ENCODE results near the gene FBXL13. TPM values are rescaled to one million over a fixed set of nuclear protein-coding genes. Genes with fewer than 3 reads are reported as not detected.
"Not testable (repeated sequence)": the region's sequence is repeated elsewhere in the genome, so short reads cannot be mapped to it uniquely, and the experiment has no call there.

The FBXL13 gene
- polyA plus RNA-seq, 1 of the 3 experiments (the other 2 are of a cell fraction), result 1.1 TPM

DNA sequence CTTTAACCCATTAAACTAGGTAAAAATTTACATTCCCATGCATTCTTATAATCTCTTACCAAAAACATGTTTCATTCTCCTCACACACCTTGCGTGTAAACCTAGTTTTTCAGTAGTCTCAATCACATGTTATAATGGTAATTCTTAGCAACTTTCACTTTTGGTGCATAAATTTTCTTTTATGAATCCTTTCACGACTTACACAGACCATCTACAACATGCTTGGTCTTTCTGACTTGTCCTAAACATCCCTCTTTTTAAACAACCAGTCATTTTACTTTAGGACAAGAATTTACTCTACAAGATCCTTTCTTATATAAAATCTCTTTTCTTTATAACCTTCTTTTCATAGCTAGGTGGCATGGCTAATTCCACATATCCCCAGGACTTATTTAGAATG, 25.8 kb downstream of the FBXL13 start:
- H3K4me1 ChIP-seq (ENCODE audit: control insufficient read depth in 1 of 2, insufficient read depth in 2 of 2, low read depth in 1 of 2, low read length in 1 of 2), result no peaks in the 10 kb centered on the region
- H3F3A ChIP-seq (replicated peaks; ENCODE audit: insufficient read depth), result peaks cover 18% of the 10 kb centered on the region
- no peak overlapping the region for H3K4me2 ChIP-seq
- peaks cover 12 to 70% of the 10 kb centered on the region in 2 experiments for H3K36me3 ChIP-seq (replicated peaks in 1 of 2; ENCODE audit: control insufficient read depth in 1 of 2, insufficient read depth in 2 of 2, low read length in 1 of 2)
- no peak overlapping the region for H3K27ac ChIP-seq (ENCODE audit: low read depth in 2 of 2, low read length in 1 of 2)
- TF ChIP-seq YY1 (IDR thresholded peaks at IDR 0.05; ENCODE audit: low read depth) (peak; percentile 20; the same call in 1 of the 2 replicates), GATA2 (CRISPR knock-in tag; IDR thresholded peaks at IDR 0.05) (no peak)
- no peaks in the 10 kb centered on the region for H4K20me1 ChIP-seq (ENCODE audit: insufficient read depth)
- DNase-seq, result no peak
- ChIA-PET CTCF (interaction anchor here (1.1 to 3.1 kb wide), 3 partner anchors 10 to 46 kb away, joined by 3 to 19 read pairs (median 4); no protein-coding TSS in a partner anchor), POLR2A (no interaction called here)
- H3K79me2 ChIP-seq (ENCODE audit: insufficient read depth), result no peaks in the 10 kb centered on the region
- peaks cover 28% of the 10 kb centered on the region for H3K9me3 ChIP-seq
- WGBS (ENCODE audit: low lambda C conversion rate), result 50% methylated on average over 2 of the region's 2 CpGs
- H2AFZ ChIP-seq (ENCODE audit: low read depth), result no peak overlapping the region
- no peak overlapping the region for H3K4me3 ChIP-seq (ENCODE audit: low read depth in 2 of 2, low read length in 1 of 2)
- no peaks in the 10 kb centered on the region for H3K9me2 ChIP-seq
- H3K27me3 ChIP-seq (ENCODE audit: insufficient read depth), result no peaks in the 10 kb centered on the region
- no peak overlapping the region for H3K9ac ChIP-seq

GRCh38 chr7:103041815-103042214, 32.8 kb downstream of the FBXL13 start:
- H3K27me3 ChIP-seq (ENCODE audit: insufficient read depth); H3K4me2 ChIP-seq; H3K79me2 ChIP-seq (ENCODE audit: insufficient read depth); H3K9me2 ChIP-seq; H3K27ac ChIP-seq (ENCODE audit: low read depth in 2 of 2, low read length in 1 of 2); H4K20me1 ChIP-seq (ENCODE audit: insufficient read depth); CTCF ChIA-PET; H3K9me3 ChIP-seq; H3K4me3 ChIP-seq (ENCODE audit: low read depth in 2 of 2, low read length in 1 of 2); H3K4me1 ChIP-seq (ENCODE audit: control insufficient read depth in 1 of 2, insufficient read depth in 2 of 2, low read depth in 1 of 2, low read length in 1 of 2); H2AFZ ChIP-seq (ENCODE audit: low read depth); POLR2A ChIA-PET; DNase-seq; H3K9ac ChIP-seq: not testable (repeated sequence)
- WGBS (ENCODE audit: low lambda C conversion rate), result 40% methylated on average over 1 of the region's 1 CpG
- peaks cover 12% of the 10 kb centered on the region for H3F3A ChIP-seq (replicated peaks; ENCODE audit: insufficient read depth)
- peaks cover 8 to 28% of the 10 kb centered on the region in 2 experiments for H3K36me3 ChIP-seq (replicated peaks in 1 of 2; ENCODE audit: control insufficient read depth in 1 of 2, insufficient read depth in 2 of 2, low read length in 1 of 2)

DNA sequence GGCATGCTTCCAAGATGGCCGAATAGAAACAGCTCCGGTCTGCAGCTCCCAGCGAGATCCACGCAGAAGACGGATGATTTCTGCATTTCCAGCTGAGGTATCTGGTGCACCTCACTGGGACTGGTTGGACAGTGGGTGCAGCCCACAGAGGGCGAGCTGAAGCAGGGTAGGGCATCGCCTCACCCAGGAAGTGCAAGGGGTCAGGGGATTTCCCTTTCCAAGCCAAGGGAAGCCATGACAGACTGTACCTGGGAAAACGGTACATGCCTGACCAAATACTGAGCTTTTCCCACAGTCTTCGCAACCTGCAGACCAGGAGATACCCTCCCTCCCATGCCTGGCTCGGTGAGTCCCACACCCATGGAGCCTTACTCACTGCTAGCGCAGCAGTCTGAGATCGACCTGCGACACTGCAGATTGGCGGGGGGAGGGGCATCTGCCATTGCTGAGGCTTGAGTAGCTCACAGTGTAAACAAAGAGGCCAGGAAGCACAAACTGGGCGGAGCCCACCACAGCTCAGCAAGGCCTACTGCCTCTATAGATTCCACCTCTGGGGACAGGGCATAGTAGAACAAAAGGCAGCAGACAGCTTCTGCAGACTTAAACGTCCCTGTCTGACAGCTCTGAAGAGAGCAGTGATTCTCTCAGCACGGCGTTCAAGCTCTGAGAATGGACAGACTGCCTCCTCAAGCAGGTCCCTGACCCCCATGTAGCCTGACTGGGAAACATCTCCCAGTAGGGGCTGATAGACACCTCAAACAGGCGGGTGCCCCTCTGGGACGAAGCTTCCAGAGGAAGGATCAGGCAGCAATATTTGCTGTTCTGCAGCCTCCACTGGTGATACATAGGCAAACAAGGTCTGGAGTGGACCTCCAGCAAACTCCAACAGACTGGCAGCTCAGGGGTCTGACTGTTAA, 36.5 kb downstream of the FBXL13 start:
- H3K9me3 ChIP-seq; DNase-seq; H3K4me3 ChIP-seq (ENCODE audit: low read depth in 2 of 2, low read length in 1 of 2); POLR2A ChIA-PET; H3K4me2 ChIP-seq; H3F3A ChIP-seq (replicated peaks; ENCODE audit: insufficient read depth); H3K27me3 ChIP-seq (ENCODE audit: insufficient read depth); H3K4me1 ChIP-seq (ENCODE audit: control insufficient read depth in 1 of 2, insufficient read depth in 2 of 2, low read depth in 1 of 2, low read length in 1 of 2); H3K9ac ChIP-seq; H3K9me2 ChIP-seq; H4K20me1 ChIP-seq (ENCODE audit: insufficient read depth); H2AFZ ChIP-seq (ENCODE audit: low read depth); H3K79me2 ChIP-seq (ENCODE audit: insufficient read depth); H3K27ac ChIP-seq (ENCODE audit: low read depth in 2 of 2, low read length in 1 of 2); H3K36me3 ChIP-seq (replicated peaks in 1 of 2; ENCODE audit: control insufficient read depth in 1 of 2, insufficient read depth in 2 of 2, low read length in 1 of 2): not testable (repeated sequence)
- CTCF ChIA-PET, result interaction anchor here (0.6 to 1.7 kb wide), 2 partner anchors 24 to 133 kb away, joined by 3 to 4 read pairs; no protein-coding TSS in a partner anchor
- 92% methylated on average over 16 of the region's 20 CpGs for WGBS (ENCODE audit: low lambda C conversion rate)

GRCh38 chr7:103037476-103037822, 37.1 kb downstream of the FBXL13 start:
- Histone ChIP-seq H3K9me2 (no peaks in the 10 kb centered on the region), H3K27ac (ENCODE audit: low read depth in 2 of 2, low read length in 1 of 2) (no peak overlapping the region), H3F3A (replicated peaks; ENCODE audit: insufficient read depth) (no peaks in the 10 kb centered on the region), H3K4me1 (ENCODE audit: control insufficient read depth in 1 of 2, insufficient read depth in 2 of 2, low read depth in 1 of 2, low read length in 1 of 2) (no peaks in the 10 kb centered on the region), H3K36me3 (replicated peaks in 1 of 2; ENCODE audit: control insufficient read depth in 1 of 2, insufficient read depth in 2 of 2, low read length in 1 of 2) (peaks cover 0 to 5% of the 10 kb centered on the region in 2 experiments), H3K9me3 (no peaks in the 10 kb centered on the region), H3K27me3 (ENCODE audit: insufficient read depth) (no peaks in the 10 kb centered on the region), H2AFZ (ENCODE audit: low read depth) (no peak overlapping the region), H3K4me2 (no peak overlapping the region), H3K4me3 (ENCODE audit: low read depth in 2 of 2, low read length in 1 of 2) (no peak overlapping the region), H4K20me1 (ENCODE audit: insufficient read depth) (no peaks in the 10 kb centered on the region), H3K79me2 (ENCODE audit: insufficient read depth) (no peaks in the 10 kb centered on the region), H3K9ac (no peak overlapping the region)
- 87% methylated on average over 1 of the region's 1 CpG for WGBS (ENCODE audit: low lambda C conversion rate)
- ChIA-PET CTCF (no interaction called here), POLR2A (no interaction called here)
- no peak for TF ChIP-seq TAF1 (IDR thresholded peaks at IDR 0.05; ENCODE audit: borderline replicate concordance, low read depth, low read length)
- TF ChIP-seq JUND (IDR thresholded peaks at IDR 0.05), result no peak
- no peak for TF ChIP-seq POLR2AphosphoS5 (IDR thresholded peaks at IDR 0.05; ENCODE audit: low read depth, low read length)
- no peak for TF ChIP-seq FOXJ3 (CRISPR knock-in tag; IDR thresholded peaks at IDR 0.05)
- TF ChIP-seq EP300 (IDR thresholded peaks at IDR 0.05; ENCODE audit: borderline replicate concordance in 1 of 2, low read depth in 1 of 2, low read length in 1 of 2), result no peak
- TF ChIP-seq, protein P1, sequence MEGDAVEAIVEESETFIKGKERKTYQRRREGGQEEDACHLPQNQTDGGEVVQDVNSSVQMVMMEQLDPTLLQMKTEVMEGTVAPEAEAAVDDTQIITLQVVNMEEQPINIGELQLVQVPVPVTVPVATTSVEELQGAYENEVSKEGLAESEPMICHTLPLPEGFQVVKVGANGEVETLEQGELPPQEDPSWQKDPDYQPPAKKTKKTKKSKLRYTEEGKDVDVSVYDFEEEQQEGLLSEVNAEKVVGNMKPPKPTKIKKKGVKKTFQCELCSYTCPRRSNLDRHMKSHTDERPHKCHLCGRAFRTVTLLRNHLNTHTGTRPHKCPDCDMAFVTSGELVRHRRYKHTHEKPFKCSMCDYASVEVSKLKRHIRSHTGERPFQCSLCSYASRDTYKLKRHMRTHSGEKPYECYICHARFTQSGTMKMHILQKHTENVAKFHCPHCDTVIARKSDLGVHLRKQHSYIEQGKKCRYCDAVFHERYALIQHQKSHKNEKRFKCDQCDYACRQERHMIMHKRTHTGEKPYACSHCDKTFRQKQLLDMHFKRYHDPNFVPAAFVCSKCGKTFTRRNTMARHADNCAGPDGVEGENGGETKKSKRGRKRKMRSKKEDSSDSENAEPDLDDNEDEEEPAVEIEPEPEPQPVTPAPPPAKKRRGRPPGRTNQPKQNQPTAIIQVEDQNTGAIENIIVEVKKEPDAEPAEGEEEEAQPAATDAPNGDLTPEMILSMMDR (IDR thresholded peaks at IDR 0.05), result no peak
- no peak for TF ChIP-seq RAD21 (IDR thresholded peaks at IDR 0.05; ENCODE audit: low read length)
- TF ChIP-seq GATA2 (CRISPR knock-in tag; IDR thresholded peaks at IDR 0.05), result no peak
- no peak for TF ChIP-seq FOXM1 (IDR thresholded peaks at IDR 0.05; ENCODE audit: low read depth)
- DNase-seq, result no peak
